TTC549 (cell line): ENCODE results near the gene VEZF1.

Source experiments
- FAIRE-seq: peaks from 2 replicates; lab custom pipeline; 2012; peaks lifted over from hg19 to GRCh38; lab: Jason Lieb, UNC

The VEZF1 gene

DNA sequence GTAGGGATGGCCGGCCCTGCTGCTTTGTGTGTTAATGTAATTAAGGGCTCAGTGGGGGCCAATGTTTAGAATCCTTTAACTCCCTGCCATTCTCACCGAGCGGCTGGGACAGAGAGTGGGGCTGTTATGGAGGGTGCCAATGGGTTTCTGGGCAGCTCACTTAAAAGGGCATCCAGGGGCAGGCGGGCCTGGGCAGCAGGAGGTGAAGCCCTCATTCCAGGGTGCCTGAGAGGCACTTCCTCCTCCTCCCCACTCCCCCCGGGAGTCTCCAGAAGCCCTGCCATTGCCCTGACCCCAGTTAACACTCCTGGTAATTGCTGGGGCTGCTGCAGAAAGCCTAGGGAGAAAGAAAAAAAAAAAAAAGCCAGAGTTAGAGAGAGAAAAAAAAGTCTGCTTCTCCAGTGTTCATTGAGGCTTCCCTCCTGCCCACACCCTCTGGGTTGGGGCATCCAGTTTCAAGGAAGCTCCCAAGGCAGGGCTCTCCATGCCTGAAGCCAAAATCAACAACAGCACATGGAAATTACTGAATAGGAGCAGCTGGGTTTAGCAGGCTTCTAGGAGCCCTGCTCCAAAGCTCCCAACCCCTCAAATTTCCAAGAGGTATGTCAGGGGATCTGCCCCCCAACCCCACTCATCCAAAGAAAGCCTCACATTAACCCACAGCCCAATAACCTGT is 60.9 kb downstream of the VEZF1 start:
- FAIRE-seq: no peak

DNA sequence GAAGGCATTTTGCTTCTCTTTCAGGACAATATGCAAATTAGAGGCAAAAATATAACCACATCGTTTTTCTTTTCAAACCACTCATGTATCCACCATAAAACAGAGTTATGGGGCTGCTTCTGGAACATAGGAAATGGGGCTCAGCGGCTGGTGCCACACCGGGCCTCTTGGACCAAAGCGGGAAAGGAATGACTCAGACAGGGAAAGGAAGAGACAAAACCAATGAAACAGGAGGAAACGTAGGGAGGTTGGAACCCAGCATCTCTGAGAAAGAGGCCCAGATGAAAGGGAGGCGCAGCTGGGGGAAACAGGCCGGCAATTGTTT is 61.4 kb downstream of the VEZF1 start:
- FAIRE-seq: no peak

DNA sequence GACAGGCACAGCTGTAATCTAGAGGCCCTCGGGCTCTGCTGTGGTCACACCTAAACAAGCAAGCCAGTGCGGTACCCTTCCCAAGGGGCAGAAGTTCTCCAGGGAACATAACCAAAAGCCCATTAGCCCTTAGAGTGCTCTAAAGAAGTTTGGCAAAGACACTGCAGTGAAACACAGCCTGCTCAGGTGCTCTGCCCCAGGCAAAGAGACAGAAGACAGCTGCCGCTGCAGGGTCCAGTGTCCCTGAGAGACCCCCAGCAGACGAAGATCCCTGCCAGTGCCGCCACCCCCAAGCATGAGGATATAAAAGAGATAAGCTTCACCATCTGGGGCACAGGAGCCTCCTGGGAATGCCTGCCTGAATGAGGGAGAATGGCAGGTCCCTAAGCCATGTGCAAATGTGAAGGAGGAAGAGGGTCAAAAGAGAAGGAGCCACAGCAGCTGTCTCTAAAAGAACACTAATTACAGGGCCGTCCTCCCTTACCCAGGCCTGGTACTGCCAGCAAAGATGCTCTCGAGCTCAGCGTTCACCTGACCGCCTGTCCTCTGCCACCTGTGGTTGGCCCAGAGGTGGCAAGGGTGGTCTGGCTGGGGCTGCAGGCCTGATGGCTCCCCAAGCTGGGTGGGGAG is 62.6 kb downstream of the VEZF1 start:
- no peak for FAIRE-seq

DNA sequence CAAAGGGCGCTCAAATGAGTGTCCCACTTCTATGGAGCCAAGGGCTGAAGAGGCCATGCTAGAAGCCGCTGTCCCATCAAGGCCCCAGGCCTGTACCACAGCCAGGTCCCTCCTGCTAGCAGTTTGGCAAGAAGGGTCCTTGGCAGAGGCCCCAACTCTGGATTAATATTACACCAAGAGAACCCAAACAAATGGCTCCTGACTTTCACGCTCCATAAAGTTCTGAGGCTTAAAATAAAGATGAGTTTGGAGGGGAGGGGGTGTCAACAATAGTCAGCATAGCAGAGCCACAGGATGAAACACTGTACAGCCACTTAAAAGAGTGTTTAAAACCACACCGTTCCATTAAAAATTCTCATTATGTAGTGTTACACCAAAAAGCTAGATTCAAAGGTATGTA is 63.4 kb downstream of the VEZF1 start:
- no peak for FAIRE-seq
